ENCODE measurements around the gene SLCO4A1. TPM values are rescaled to one million over a fixed set of nuclear protein-coding genes. Genes with fewer than 3 reads are reported as not detected.

SLCO4A1 gene
- total RNA-seq, 1 donor from 2014 or later = 0.60 TPM

GRCh38 chr20:62700261-62700930 is 58.1 kb downstream of the SLCO4A1 start:
- DNase-seq (ENCODE audit: low read depth in 2 of 2) = no peak

- DNase-seq (ENCODE audit: low read depth in 2 of 2) = no peak
Observed at GRCh38 chr20:62701161-62702012, 59.1 kb downstream of the SLCO4A1 start.

DNA sequence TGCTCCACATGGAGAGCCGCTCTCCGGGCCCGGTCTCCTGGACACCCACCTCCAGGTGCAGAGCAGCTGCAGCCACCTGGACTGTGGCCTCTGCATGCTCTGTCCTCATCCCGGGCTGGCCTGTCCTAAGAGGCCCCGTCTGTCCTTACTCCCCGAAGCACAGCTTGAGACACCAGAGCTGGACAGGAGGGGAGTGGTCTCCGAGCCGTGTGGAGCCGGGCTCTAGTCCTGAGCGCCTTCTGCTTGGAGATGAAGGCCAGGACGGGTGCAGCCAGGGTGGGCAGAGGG is 59.7 kb downstream of the SLCO4A1 start:
- no peak for DNase-seq (ENCODE audit: low read depth in 2 of 2)

DNA sequence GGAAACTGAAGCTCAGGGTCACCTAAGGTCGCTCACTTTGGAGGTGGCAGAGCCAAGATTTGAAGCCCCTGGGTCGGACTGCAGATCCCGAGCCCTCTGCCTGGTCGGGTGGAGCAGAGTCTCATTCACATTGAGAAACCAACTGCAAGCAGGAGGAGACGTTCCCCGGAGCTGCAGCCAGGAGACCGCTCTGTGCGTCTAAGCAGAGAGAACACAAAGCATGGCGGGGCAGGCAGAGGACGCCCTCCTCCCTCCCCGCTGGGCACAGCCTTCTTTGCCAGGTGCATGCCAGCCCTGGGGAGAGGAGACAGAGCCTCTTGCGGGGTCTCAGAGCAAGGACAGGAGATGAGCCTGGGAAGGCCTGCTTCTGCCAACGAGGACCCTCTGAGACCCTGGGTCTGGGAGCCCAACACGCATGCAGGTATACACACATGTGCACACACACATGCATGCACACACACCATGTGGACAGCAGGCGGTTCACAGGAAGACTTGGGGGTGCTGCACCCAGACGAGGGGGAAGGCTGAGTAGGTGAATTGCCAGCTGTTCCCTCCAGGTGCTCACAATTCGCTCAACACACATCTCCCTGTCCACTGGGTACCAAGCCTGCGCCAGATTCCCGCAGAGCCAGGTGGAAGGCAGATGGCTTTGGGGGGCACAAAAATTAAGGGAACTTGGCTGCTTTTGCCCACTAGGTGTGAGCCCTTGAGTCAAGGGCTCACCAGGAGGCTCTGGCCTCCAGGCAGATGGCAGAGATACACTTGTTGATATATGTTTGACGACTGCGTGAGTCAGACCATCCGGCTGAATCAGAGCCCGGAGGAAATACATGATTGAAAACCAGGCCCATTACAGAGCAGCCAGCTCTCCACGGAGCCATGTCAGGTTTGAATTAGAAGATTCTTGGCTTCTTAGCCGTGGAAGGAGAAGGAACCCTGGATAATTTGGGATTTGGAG is 60.9 kb downstream of the SLCO4A1 start:
- peak; percentile 88 to 96 for DNase-seq (ENCODE audit: low read depth in 2 of 2)

- no peak for DNase-seq (ENCODE audit: low read depth in 2 of 2)
Observed at GRCh38 chr20:62703853-62704228, 61.5 kb downstream of the SLCO4A1 start.

GRCh38 chr20:62704341-62704948 is 62.1 kb downstream of the SLCO4A1 start:
- DNase-seq (ENCODE audit: low read depth in 2 of 2) = peak; percentile 92 to 98

- DNase-seq (ENCODE audit: low read depth in 2 of 2) = no peak
Observed at GRCh38 chr20:62705627-62706026, 63.3 kb downstream of the SLCO4A1 start.

DNA sequence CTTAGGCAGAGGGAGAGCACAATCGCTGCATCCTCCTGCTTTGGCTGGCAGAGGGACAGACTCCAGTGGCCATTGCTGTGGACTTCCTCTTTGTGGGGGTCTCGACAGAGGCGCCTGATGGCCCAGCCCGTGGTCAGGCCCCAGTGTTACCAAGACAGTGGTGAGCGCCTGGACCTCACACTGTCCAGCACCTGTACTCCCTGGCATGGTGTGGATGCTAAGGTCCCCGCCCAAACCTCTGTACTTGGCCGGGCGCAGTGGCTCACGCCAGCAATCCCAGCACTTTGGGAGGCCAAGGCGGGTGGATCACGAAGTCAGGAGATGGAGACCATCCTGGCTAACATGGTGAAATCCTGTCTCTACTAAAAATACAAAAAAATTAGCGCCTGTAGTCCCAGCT is 64.0 kb downstream of the SLCO4A1 start:
- DNase-seq (ENCODE audit: low read depth in 2 of 2) = no peak

DNA sequence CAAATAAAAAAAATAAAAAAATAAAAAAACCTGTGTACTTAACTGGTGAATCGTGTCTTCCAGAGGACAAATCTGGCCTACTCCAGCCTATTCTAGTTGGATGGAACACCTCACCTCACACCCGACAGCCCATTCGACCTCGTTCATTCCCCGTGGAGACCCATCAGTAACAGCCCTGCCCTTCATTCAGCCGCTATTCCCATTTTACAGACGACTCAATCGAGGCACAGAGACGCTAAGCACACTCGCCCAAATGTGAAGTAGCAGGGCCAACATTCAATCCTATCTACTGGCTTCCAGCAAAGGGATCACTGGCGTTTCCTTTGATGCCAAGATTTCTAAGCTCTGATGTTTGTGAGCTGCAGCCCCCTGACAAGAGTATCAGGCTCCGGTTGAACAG is 64.6 kb downstream of the SLCO4A1 start:
- no peak for DNase-seq (ENCODE audit: low read depth in 2 of 2)

DNA sequence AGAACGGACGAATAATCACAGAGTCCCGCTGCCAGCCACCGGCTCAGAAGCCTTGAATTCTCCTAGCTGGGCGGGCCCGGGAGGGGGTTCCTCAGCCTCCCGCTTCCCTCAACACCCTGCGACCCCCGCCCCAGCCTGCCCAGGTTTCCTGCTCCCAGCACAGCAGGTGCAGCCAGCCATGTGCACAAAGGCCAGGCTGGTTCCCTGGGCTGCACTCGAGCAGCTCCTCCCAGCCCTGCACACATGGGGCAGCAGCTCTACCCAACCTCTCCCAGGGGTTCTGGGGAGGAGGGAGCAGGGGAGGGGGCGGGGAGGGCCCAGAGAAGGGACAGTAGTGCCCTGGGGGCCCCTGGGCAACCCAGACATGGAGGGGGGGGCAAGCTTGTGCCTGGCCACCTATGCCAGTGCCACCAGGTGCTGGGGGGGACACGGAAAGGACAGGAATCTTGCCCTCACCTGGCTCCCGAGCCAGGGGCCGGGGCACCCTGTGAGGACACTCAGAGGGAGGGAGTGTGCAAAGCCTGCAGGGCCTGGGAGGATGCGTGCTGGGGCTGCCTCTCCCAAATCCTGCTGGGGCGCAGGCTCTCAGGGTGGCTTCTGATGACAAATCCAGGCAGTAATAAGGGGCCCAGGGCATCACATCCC is 65.1 kb downstream of the SLCO4A1 start:
- DNase-seq (ENCODE audit: low read depth in 2 of 2) = no peak

DNA sequence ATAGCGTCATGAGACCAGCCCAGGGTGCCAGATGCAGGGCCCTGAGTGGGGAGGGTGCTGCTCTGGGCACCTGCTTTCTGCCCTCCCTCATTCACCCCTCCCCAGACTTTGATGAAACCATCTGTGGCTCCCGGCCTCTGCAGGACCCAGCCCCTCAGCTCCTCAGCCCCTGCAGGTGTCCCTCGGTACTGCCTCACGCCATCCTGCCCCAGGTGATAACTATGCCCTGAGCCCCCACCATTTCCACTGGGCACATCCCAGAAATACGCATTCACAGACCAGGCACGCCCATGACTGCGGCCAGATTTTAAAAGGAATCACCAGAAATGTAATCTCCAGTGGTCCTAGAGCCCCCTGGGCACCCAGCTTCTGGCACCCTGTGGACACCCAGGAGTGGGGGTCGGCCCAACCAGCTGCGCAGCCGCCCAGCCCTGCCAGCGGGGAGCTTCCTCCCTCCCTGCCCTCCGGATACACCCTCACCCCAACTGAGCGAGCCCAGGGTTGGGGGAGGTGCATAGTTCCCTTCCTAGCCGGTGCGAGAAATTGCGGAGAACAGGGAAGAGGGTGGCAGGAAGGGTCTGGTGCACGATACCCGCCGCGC is 65.7 kb downstream of the SLCO4A1 start:
- no peak for DNase-seq (ENCODE audit: low read depth in 2 of 2)

DNA sequence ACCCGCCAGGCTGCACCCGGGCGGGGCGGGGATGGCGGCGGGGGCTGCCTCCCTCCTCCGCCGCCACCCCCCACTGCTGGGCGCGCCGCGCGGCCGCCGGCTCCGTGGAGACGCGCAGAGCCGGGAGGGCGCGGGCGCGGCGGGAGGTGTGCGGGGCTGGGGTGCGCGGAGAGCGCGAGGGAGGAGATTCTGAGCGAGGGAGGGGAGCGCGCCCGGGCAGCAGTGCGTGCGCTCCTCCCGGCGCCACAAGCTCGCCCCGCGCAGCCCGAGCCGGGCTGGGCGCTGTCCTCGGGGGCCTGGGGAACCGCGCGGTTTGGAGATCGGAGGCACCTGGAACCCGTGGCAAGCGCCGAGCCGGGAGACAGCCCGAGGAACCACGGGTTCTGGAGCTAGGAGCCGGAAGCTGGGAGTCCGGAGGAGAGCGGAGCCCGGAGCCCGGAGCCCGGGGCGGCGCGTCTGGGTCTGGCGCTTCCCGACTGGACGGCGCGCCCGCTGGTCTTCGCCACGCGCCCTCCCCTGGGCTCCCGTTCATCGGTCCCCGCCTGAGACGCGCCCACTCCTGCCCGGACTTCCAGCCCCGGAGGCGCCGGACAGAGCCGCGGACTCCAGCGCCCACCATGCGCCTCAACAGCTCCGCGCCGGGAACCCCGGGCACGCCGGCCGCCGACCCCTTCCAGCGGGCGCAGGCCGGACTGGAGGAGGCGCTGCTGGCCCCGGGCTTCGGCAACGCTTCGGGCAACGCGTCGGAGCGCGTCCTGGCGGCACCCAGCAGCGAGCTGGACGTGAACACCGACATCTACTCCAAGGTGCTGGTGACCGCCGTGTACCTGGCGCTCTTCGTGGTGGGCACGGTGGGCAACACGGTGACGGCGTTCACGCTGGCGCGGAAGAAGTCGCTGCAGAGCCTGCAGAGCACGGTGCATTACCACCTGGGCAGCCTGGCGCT is 66.6 kb downstream of the SLCO4A1 start, which contains the start of gene NTSR1:
TSS of gene NTSR1 (plus strand) at position 246 of the 946 bp plus-strand sequence. CDS start at position 618, 372 bp downstream.
- DNase-seq (ENCODE audit: low read depth in 2 of 2) = peak; percentile 20 to 45

DNA sequence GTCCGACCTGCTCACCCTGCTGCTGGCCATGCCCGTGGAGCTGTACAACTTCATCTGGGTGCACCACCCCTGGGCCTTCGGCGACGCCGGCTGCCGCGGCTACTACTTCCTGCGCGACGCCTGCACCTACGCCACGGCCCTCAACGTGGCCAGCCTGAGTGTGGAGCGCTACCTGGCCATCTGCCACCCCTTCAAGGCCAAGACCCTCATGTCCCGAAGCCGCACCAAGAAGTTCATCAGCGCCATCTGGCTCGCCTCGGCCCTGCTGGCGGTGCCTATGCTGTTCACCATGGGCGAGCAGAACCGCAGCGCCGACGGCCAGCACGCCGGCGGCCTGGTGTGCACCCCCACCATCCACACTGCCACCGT is 67.2 kb downstream of the SLCO4A1 start:
- no peak for DNase-seq (ENCODE audit: low read depth in 2 of 2)

DNA sequence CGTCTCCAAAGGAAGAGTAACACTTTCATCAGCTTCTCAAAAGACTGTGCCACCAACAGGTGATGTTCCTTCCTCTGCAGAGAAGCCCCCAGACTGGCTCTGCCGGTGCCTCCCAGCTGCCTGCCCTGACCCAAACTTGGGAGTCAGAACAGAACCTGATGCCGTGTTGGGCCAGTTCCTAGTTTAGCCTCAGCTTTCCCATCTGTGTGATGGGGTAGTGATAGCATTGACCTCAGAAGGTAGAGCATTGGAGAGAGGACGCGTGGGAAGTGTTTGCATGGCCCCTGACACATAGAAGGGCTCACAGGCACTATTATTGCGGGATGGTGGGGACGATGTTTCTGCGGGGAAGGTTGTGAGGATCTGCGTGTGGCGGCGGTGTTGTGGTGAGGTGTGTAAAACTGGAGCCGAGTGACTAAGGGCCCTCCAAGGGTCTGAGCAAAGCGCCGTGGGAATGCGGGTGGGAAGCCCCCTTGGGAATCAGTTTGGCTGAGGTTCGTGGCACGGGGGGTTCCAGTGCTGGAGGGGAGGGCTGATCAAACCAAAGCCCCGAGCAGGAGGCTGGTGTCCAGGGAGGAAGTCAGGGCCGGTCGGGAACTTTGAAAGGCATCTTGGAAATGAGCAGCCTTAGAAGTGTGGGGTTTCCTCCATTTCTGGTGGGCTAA is 68.0 kb downstream of the SLCO4A1 start:
- no peak for DNase-seq (ENCODE audit: low read depth in 2 of 2)

DNA sequence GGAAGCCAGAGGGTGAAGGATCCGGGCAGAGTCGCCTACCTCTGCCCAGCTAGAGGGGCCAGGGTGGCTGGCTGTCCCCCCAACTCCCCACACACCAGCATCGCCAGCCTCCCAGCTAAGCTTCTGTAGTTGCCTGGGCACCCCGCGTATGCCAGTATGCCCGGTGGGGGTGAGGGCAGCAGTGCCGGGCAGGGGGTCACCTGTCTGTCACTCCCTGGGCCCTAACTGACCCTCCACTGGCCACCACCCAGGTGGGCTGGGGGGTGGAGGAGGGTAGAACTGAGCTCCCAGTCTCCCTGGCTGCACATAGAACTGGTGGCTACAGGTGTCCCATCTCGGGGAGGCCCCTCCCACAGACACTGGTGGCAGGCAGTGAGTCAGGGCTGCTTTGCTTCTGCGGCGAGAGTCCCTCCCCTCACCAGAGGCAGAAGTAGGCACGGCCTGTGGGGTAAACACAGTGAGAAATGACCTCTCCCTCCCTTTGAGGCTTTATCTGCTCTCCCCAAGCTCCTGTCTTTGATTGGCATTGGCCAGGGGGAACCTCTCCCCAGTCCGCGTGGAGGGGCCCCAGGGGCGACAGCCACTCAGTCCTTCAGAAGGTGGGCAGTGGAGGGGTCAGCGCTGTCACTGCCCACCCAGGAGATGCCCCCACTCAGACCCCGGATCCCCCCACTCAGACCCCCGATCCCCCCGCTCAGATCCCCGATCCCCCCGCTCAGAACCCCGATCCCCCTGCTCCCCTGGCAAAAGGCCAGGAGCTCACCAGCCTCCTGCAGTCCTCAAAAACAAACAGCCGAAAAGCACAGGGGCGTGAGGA is 68.8 kb downstream of the SLCO4A1 start:
- peak in 1 of 2 donors; percentile 31 for DNase-seq (ENCODE audit: low read depth in 2 of 2)

DNA sequence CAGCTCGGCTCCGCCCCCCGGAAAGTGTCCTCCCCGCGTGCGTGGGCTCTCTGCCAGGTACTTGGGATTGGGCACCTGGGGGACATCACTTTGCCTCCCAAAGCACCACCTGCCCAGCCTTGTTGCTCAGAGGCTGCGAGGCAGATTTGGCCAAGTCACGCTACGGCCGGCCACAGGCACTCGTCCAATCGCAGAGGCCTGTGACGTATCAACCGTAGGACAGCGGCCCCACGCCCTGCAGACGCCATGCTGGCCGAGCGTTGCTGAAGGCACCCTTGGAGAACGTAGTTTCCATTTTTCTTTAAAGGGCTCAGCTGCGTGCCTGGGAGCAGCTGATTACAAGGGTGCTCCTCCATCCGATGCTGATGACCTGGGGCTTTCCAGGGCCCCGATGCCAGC is 69.4 kb downstream of the SLCO4A1 start:
- DNase-seq (ENCODE audit: low read depth in 2 of 2) = no peak

- no peak for DNase-seq (ENCODE audit: low read depth in 2 of 2)
Observed at GRCh38 chr20:62712606-62713005, 70.3 kb downstream of the SLCO4A1 start.

- DNase-seq (ENCODE audit: low read depth in 2 of 2) = no peak
Observed at GRCh38 chr20:62714006-62714405, 71.7 kb downstream of the SLCO4A1 start.

All from lung microvascular endothelial cell (primary cell).